Measurements from ENCODE around the gene ARMC9. TPM values are rescaled to one million over a fixed set of nuclear protein-coding genes. Genes with fewer than 3 reads are reported as not detected.

Gene ARMC9
- total RNA-seq, 1 experiment from 2014 or later = 14.9 TPM

- Histone ChIP-seq H3K4me3 (ENCODE audit: low read depth, low read length, poor library complexity, severe bottlenecking) (no peak overlapping the region), H3K36me3 (ENCODE audit: insufficient read depth, low read length, poor library complexity, severe bottlenecking) (no peaks in the 10 kb centered on the region), H3K9me3 (ENCODE audit: low read depth, low read length, poor library complexity, severe bottlenecking) (no peaks in the 10 kb centered on the region), H3K4me1 (ENCODE audit: insufficient read depth, low read length, poor library complexity, severe bottlenecking) (no peaks in the 10 kb centered on the region), H3K27ac (ENCODE audit: low read depth, low read length, poor library complexity, severe bottlenecking) (no peak overlapping the region), H3K27me3 (replicated peaks; ENCODE audit: insufficient read depth, low read depth, low read length, poor library complexity) (no peaks in the 10 kb centered on the region)
- ChIA-PET CTCF (no interaction called here), POLR2A (ENCODE audit: low non-redundant PET) (no interaction called here)
- TF ChIP-seq EZH2 (IDR thresholded peaks at IDR 0.05; ENCODE audit: borderline replicate concordance, low read depth, low read length, poor library complexity, severe bottlenecking) (no peak), CTCF (conservative IDR thresholded peaks at IDR 0.05; ENCODE audit: low read depth, low read length) (no peak)
- no TSS peak for BruUV-seq (replicated peaks)
- no peak for DNase-seq (ENCODE audit: low spot score)
- intact Hi-C loops (cut with micrococcal nuclease; ENCODE audit: unreplicated experiment) = no loop called here
Observed at GRCh38 chr2:231272991-231273390, 74.6 kb downstream of the ARMC9 start.

- H3K27me3 ChIP-seq (replicated peaks; ENCODE audit: insufficient read depth, low read depth, low read length, poor library complexity) = no peaks in the 10 kb centered on the region
- H3K4me1 ChIP-seq (ENCODE audit: insufficient read depth, low read length, poor library complexity, severe bottlenecking) = no peaks in the 10 kb centered on the region
- no peak for DNase-seq (ENCODE audit: low spot score)
- intact Hi-C loops (cut with micrococcal nuclease; ENCODE audit: unreplicated experiment) = no loop called here
- no TSS peak for BruUV-seq (replicated peaks)
- H3K4me3 ChIP-seq (ENCODE audit: low read depth, low read length, poor library complexity, severe bottlenecking) = no peak overlapping the region
- H3K36me3 ChIP-seq (ENCODE audit: insufficient read depth, low read length, poor library complexity, severe bottlenecking) = no peaks in the 10 kb centered on the region
- ChIA-PET POLR2A (ENCODE audit: low non-redundant PET) (no interaction called here), CTCF (no interaction called here)
- TF ChIP-seq CTCF (conservative IDR thresholded peaks at IDR 0.05; ENCODE audit: low read depth, low read length) (no peak), EZH2 (IDR thresholded peaks at IDR 0.05; ENCODE audit: borderline replicate concordance, low read depth, low read length, poor library complexity, severe bottlenecking) (no peak)
- no peaks in the 10 kb centered on the region for H3K9me3 ChIP-seq (ENCODE audit: low read depth, low read length, poor library complexity, severe bottlenecking)
- no peak overlapping the region for H3K27ac ChIP-seq (ENCODE audit: low read depth, low read length, poor library complexity, severe bottlenecking)
Observed at GRCh38 chr2:231276987-231277386, 78.6 kb downstream of the ARMC9 start.

GRCh38 chr2:231277962-231278361, 79.5 kb downstream of the ARMC9 start:
- no peak for TF ChIP-seq EZH2 (IDR thresholded peaks at IDR 0.05; ENCODE audit: borderline replicate concordance, low read depth, low read length, poor library complexity, severe bottlenecking)
- no peak for TF ChIP-seq CTCF (conservative IDR thresholded peaks at IDR 0.05; ENCODE audit: low read depth, low read length)
- CTCF ChIA-PET = no interaction called here
- Histone ChIP-seq H3K27me3 (replicated peaks; ENCODE audit: insufficient read depth, low read depth, low read length, poor library complexity) (no peaks in the 10 kb centered on the region), H3K4me1 (ENCODE audit: insufficient read depth, low read length, poor library complexity, severe bottlenecking) (no peaks in the 10 kb centered on the region), H3K4me3 (ENCODE audit: low read depth, low read length, poor library complexity, severe bottlenecking) (no peak overlapping the region), H3K9me3 (ENCODE audit: low read depth, low read length, poor library complexity, severe bottlenecking) (no peaks in the 10 kb centered on the region), H3K36me3 (ENCODE audit: insufficient read depth, low read length, poor library complexity, severe bottlenecking) (no peaks in the 10 kb centered on the region), H3K27ac (ENCODE audit: low read depth, low read length, poor library complexity, severe bottlenecking) (no peak overlapping the region)
- intact Hi-C loops (cut with micrococcal nuclease; ENCODE audit: unreplicated experiment) = no loop called here
- BruUV-seq (replicated peaks) = no TSS peak
- POLR2A ChIA-PET (ENCODE audit: low non-redundant PET) = no interaction called here
- no peak for DNase-seq (ENCODE audit: low spot score)
